K562 (cell line): ENCODE measurements around the gene LINGO3. TPM values are rescaled to one million over a fixed set of nuclear protein-coding genes. Genes with fewer than 3 reads are reported as not detected.
A peak's percentile ranks its signal among the peaks of the same experiment; 100 is the strongest.

ENCODE experiments used
- KDM4B ChIP-seq, 2 experiments: fragments of 450-650 bp in 1 of 2; sonication (generic) in 1 of 2; IDR thresholded peaks; 2 replicates each; pipeline ENCODE4 v1.6.1; 2016 to 2017; ENCODE audit warnings: borderline replicate concordance in 2 of 2, antibody characterized with exemption in 1 of 2, low read depth in 1 of 2, mild to moderate bottlenecking in 1 of 2
- MAFF ChIP-seq: IDR thresholded peaks from 2 replicates; pipeline ENCODE4 v1.6.1; 2012; ENCODE audit warnings: low read length, improper control_type of control experiment
- PCBP1 ChIP-seq: fragments of 200-400 bp; formaldehyde crosslinking; IDR thresholded peaks from 2 replicates; pipeline ENCODE4 v1.6.1; 2018; ENCODE audit warnings: mild to moderate bottlenecking, low read depth, low read length; ENCODE audit not compliant: poor library complexity, severe bottlenecking
- PML ChIP-seq: IDR thresholded peaks from 2 replicates; pipeline ENCODE4 v1.6.1; 2012; ENCODE audit warnings: low read length, inconsistent platforms
- RBM25 ChIP-seq: fragments of 200-400 bp; formaldehyde crosslinking; IDR thresholded peaks from 2 replicates; pipeline ENCODE4 v1.6.1; 2018; ENCODE audit warnings: low read length, low read depth, moderate library complexity; ENCODE audit not compliant: severe bottlenecking
- RNF2 ChIP-seq: sonication (generic); IDR thresholded peaks from 2 replicates; pipeline ENCODE4 v1.6.1; 2016
- SLC30A9 ChIP-seq: fragments of 250-450 bp; sonication (Bioruptor Pico); IDR thresholded peaks from 2 replicates; pipeline ENCODE4 v1.8.0; 2022; ENCODE audit warnings: mild to moderate bottlenecking, moderate library complexity
- SMAD2 ChIP-seq: fragments of 150-350 bp; IDR thresholded peaks from 2 replicates; pipeline ENCODE4 v1.6.1; 2014; ENCODE audit warnings: low read depth, mild to moderate bottlenecking, low read length
- TEAD1 ChIP-seq, 2 experiments: fragments of 450-650 bp in 1 of 2; sonication (generic) in 1 of 2; formaldehyde crosslinking; IDR thresholded peaks; 2 replicates each; pipeline versions ENCODE4 v1.4.0 to v1.8.0; 2020 to 2022; ENCODE audit warnings: mild to moderate bottlenecking in 2 of 2, missing genetic modification reagents in 1 of 2
- ZNF174 ChIP-seq: fragments of 250-450 bp; sonication (Bioruptor Pico); IDR thresholded peaks from 2 replicates; pipeline ENCODE4 v1.4.0; 2020; ENCODE audit warnings: mild to moderate bottlenecking
- ZNF79 ChIP-seq: fragments of 250-450 bp; sonication (Bioruptor Pico); IDR thresholded peaks from 2 replicates; pipeline ENCODE4 v1.4.0; 2020; ENCODE audit warnings: low read depth, mild to moderate bottlenecking, moderate library complexity
- polyA plus RNA-seq, 8 experiments: library from polyadenylated mRNA; depleted of rRNA in 4 of 8; stranded (reverse) in 5 of 8; unstranded in 3 of 8; fragments of >200 nt; fragmentation: Nextera tagmentation in 2 of 8; fragmentation: Illumina TruSeq in 1 of 8; extraction: Ambion mirVana in 2 of 8; extraction: Trizol in 1 of 8; gene quantifications; 2 replicates each; pipeline versions ENCODE4 v1.2.1 to v1.2.3, GENCODE V29; 2011 to 2014; ENCODE audit warnings: inconsistent platforms in 1 of 8, missing spikeins in 1 of 8
- total RNA-seq, 7 experiments: library from RNA; depleted of rRNA in 6 of 7; stranded (reverse); fragments of >200 nt in 6 of 7; fragmentation: Illumina TruSeq in 2 of 7; extraction: Trizol in 2 of 7; gene quantifications; 2 replicates each; pipeline versions ENCODE4 v1.2.1 to v1.2.3, GENCODE V29; 2011 to 2021; ENCODE audit warnings: low replicate concordance in 1 of 7
- TF ChIP-seq, protein P1 (sequence below): fragments of 200-800 bp; sonication (Bioruptor generic); IDR thresholded peaks from 2 replicates; pipeline ENCODE4 v1.6.1; 2017; ENCODE audit warnings: missing genetic modification characterization, missing compliant biosample characterization
- TF ChIP-seq, protein P2 (sequence below): fragments of 450-650 bp; IDR thresholded peaks from 2 replicates; pipeline ENCODE4 v1.6.1; 2016; ENCODE audit warnings: antibody characterized with exemption
- TF ChIP-seq, protein P3 (sequence below): sonication (generic); formaldehyde crosslinking; IDR thresholded peaks from 2 replicates; pipeline ENCODE4 v1.8.1; 2023; ENCODE audit warnings: missing genetic modification reagents, mild to moderate bottlenecking, borderline replicate concordance
- TF ChIP-seq, protein P4 (sequence below): fragments of 450-650 bp; IDR thresholded peaks from 2 replicates; pipeline ENCODE4 v1.6.1; 2016; ENCODE audit warnings: mild to moderate bottlenecking

LINGO3 gene
- total and polyA plus RNA-seq, 9 of the 15 experiments (the other 6 are each of a cell fraction or from before 2014, with no cell fraction given) = 0.03 to 0.05 (median 0.03) TPM; not detected in 6

DNA sequence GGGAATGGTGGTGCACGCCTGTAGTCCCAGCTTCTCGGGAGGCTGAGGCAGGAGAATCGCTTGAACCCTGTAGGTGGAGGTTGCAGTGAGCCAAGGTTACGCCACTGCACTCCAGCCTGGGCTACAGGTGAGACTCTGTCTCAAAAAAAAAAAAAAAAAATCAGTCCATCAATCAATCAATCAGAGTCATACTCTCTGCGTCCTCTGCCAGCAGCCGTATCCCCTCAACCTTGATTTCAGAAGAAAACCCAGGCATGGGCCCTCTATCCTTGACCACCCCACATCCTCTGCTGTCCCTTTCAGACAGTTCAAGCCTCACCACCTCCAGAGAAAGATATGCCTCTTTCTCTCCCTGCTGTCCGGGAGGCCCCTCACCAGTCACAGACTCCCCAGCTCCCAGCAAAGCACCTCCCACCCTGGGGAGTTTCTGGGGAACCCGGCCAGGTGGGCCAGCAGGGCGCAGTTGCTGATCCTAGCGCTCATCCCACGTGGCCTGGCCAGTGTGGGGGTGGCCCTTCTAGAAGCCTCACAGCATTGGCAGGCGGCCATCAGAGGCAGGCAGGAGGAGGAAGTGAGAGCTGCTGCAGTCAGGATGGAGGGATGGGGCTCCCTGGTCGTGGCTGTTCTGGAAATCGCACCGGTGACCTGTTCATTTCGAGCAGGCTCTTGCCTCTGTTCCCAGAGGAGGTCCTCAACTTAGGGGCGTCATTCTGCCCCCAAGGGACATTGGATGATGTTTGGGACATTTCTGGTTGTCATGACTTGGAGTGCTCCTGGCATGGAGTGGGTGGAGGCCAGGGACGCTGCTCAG is 41.6 kb downstream of the LINGO3 start (continued):
- TF ChIP-seq PCBP1 (no peak), RNF2 (0 out of 2 replicates have a peak, but pooled peaks have one; percentile 41), MAFF (no peak), ZNF174 (no peak), PML (no peak), ZNF79 (CRISPR knock-in tag) (no peak), RBM25 (no peak), SLC30A9 (CRISPR knock-in tag) (no peak), SMAD2 (no peak), TEAD1 (CRISPR knock-in tag; IDR thresholded peaks at IDR 0.05) (no peak), KDM4B (IDR thresholded peaks at IDR 0.05; ENCODE audit: borderline replicate concordance in 2 of 2, low read depth in 1 of 2) (no peak)
- TF ChIP-seq, protein P1, sequence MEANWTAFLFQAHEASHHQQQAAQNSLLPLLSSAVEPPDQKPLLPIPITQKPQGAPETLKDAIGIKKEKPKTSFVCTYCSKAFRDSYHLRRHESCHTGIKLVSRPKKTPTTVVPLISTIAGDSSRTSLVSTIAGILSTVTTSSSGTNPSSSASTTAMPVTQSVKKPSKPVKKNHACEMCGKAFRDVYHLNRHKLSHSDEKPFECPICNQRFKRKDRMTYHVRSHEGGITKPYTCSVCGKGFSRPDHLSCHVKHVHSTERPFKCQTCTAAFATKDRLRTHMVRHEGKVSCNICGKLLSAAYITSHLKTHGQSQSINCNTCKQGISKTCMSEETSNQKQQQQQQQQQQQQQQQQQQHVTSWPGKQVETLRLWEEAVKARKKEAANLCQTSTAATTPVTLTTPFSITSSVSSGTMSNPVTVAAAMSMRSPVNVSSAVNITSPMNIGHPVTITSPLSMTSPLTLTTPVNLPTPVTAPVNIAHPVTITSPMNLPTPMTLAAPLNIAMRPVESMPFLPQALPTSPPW (CRISPR knock-in tag) = peak; percentile 58
- TF ChIP-seq, protein P2, sequence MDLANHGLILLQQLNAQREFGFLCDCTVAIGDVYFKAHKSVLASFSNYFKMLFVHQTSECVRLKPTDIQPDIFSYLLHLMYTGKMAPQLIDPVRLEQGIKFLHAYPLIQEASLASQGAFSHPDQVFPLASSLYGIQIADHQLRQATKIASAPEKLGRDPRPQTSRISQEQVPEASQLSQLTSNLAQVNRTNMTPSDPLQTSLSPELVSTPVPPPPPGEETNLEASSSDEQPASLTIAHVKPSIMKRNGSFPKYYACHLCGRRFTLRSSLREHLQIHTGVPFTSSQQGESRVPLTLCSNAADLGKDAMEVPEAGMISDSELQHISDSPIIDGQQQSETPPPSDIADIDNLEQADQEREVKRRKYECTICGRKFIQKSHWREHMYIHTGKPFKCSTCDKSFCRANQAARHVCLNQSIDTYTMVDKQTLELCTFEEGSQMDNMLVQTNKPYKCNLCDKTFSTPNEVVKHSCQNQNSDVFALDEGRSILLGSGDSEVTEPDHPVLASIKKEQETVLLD = no peak
- TF ChIP-seq, protein P3, sequence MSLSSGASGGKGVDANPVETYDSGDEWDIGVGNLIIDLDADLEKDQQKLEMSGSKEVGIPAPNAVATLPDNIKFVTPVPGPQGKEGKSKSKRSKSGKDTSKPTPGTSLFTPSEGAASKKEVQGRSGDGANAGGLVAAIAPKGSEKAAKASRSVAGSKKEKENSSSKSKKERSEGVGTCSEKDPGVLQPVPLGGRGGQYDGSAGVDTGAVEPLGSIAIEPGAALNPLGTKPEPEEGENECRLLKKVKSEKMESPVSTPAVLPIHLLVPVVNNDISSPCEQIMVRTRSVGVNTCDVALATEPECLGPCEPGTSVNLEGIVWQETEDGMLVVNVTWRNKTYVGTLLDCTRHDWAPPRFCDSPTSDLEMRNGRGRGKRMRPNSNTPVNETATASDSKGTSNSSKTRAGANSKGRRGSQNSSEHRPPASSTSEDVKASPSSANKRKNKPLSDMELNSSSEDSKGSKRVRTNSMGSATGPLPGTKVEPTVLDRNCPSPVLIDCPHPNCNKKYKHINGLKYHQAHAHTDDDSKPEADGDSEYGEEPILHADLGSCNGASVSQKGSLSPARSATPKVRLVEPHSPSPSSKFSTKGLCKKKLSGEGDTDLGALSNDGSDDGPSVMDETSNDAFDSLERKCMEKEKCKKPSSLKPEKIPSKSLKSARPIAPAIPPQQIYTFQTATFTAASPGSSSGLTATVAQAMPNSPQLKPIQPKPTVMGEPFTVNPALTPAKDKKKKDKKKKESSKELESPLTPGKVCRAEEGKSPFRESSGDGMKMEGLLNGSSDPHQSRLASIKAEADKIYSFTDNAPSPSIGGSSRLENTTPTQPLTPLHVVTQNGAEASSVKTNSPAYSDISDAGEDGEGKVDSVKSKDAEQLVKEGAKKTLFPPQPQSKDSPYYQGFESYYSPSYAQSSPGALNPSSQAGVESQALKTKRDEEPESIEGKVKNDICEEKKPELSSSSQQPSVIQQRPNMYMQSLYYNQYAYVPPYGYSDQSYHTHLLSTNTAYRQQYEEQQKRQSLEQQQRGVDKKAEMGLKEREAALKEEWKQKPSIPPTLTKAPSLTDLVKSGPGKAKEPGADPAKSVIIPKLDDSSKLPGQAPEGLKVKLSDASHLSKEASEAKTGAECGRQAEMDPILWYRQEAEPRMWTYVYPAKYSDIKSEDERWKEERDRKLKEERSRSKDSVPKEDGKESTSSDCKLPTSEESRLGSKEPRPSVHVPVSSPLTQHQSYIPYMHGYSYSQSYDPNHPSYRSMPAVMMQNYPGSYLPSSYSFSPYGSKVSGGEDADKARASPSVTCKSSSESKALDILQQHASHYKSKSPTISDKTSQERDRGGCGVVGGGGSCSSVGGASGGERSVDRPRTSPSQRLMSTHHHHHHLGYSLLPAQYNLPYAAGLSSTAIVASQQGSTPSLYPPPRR (CRISPR knock-in tag) = no peak
- TF ChIP-seq, protein P4, sequence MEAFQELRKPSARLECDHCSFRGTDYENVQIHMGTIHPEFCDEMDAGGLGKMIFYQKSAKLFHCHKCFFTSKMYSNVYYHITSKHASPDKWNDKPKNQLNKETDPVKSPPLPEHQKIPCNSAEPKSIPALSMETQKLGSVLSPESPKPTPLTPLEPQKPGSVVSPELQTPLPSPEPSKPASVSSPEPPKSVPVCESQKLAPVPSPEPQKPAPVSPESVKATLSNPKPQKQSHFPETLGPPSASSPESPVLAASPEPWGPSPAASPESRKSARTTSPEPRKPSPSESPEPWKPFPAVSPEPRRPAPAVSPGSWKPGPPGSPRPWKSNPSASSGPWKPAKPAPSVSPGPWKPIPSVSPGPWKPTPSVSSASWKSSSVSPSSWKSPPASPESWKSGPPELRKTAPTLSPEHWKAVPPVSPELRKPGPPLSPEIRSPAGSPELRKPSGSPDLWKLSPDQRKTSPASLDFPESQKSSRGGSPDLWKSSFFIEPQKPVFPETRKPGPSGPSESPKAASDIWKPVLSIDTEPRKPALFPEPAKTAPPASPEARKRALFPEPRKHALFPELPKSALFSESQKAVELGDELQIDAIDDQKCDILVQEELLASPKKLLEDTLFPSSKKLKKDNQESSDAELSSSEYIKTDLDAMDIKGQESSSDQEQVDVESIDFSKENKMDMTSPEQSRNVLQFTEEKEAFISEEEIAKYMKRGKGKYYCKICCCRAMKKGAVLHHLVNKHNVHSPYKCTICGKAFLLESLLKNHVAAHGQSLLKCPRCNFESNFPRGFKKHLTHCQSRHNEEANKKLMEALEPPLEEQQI = no peak
